ENCODE data around the gene ANKH. TPM values are rescaled to one million over a fixed set of nuclear protein-coding genes. Genes with fewer than 3 reads are reported as not detected.

ANKH gene
- polyA plus RNA-seq, 4 donors = 33.0 to 82.2 (median 41.9) TPM

DNA sequence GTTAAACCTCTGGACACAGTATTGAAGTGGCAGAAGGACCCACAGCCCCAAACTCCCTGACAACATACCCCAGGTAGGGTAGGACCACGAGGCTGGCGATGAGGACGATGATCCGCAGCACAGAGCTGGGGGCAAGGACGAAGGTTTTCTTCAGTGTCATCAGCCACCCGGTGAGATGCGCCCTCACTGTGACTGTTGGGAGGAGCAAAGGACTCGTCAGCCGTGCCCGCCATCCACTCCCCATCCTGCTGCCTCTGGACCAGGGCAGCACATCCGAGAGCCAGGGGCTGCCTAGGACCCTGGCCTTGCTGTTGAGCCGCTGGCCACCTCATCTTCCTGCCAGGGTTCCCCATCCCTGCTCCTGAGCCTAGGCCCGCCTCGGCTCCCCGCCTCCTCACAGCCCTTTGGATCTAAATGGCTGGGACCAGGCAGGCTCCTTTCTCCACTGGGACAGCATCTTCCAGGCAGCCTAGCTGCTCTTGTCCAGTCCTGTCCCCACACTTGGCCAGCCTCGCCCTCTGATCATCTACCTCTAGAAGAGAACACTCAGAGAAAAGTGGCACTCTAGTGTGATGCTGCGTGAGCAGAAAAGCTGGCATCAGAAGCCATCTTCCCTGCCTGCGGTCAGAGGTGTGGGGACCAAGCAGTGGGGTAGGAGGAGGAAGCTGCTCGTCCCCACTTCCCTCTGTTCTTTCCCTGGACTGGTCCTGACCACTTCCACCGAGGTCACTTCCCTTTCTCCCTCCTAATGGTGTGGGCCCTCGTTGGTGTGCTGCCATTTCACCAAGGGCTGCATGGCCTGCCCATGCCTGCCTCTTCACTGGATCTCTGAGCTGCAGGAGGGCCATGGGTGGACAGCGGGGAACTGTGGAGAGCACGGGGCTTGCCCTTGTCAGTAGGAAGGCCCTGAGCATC, 157.8 kb downstream of the ANKH start:
- no peak for FAIRE-seq
- 93 to 95% (median 93%) methylated on average over 23 of the region's 23 CpGs for WGBS, 3 donors
- DNase-seq = no peak
- Histone ChIP-seq H3K27me3 (ENCODE audit: control insufficient read depth in 3 of 3, insufficient read depth in 3 of 3, low read length in 3 of 3) (no peaks in the 10 kb centered on the region), H3K9me3 (ENCODE audit: control insufficient read depth in 2 of 2, insufficient read depth in 1 of 2, low read depth in 1 of 2, low read length in 1 of 2) (no peaks in the 10 kb centered on the region), H3K4me1 (ENCODE audit: control insufficient read depth in 3 of 3, insufficient read depth in 2 of 3, low read depth in 1 of 3, low read length in 2 of 3) (no peaks in the 10 kb centered on the region), H3K4me3 (ENCODE audit: low read depth in 1 of 3, low read length in 3 of 3) (no peak overlapping the region), H3K36me3 (ENCODE audit: control insufficient read depth in 3 of 3, insufficient read depth in 2 of 3, low read depth in 1 of 3, low read length in 3 of 3) (peaks cover 3 to 72% (median 19%) of the 10 kb centered on the region in 3 donors), H3K27ac (ENCODE audit: low read depth in 1 of 3, low read length in 2 of 3) (no peak overlapping the region)

DNA sequence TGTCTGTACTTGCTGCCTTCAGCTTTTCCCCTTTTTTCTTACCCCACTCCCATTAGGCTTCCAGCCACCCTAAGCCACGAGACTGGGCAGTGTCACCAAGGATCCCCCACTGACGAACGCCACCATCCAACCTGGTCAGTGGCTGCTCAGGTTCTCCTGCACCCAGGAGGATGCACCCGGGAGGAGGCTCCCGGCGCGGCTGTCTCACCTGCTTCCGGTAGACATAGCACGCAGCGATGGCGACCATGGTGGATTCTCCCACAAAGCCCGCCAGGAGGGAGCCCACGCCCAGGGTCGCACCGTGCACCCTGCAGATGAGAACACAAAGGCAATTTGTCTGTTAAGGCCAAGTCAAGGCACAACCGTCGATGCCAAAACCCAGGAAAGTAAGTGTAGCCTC, 158.9 kb downstream of the ANKH start:
- DNase-seq (no peak), FAIRE-seq (no peak)
- H3K4me1 ChIP-seq (ENCODE audit: control insufficient read depth in 3 of 3, insufficient read depth in 2 of 3, low read depth in 1 of 3, low read length in 2 of 3) = no peaks in the 10 kb centered on the region
- peaks cover 3 to 76% (median 20%) of the 10 kb centered on the region in 3 donors for H3K36me3 ChIP-seq (ENCODE audit: control insufficient read depth in 3 of 3, insufficient read depth in 2 of 3, low read depth in 1 of 3, low read length in 3 of 3)
- H3K4me3 ChIP-seq (ENCODE audit: low read depth in 1 of 3, low read length in 3 of 3) = no peak overlapping the region
- no peak overlapping the region for H3K27ac ChIP-seq (ENCODE audit: low read depth in 1 of 3, low read length in 2 of 3)
- 98 to 99% (median 98%) methylated on average over 17 of the region's 17 CpGs for WGBS, 3 donors
- no peaks in the 10 kb centered on the region for H3K27me3 ChIP-seq (ENCODE audit: control insufficient read depth in 3 of 3, insufficient read depth in 3 of 3, low read length in 3 of 3)
- H3K9me3 ChIP-seq (ENCODE audit: control insufficient read depth in 2 of 2, insufficient read depth in 1 of 2, low read depth in 1 of 2, low read length in 1 of 2) = no peaks in the 10 kb centered on the region

DNA sequence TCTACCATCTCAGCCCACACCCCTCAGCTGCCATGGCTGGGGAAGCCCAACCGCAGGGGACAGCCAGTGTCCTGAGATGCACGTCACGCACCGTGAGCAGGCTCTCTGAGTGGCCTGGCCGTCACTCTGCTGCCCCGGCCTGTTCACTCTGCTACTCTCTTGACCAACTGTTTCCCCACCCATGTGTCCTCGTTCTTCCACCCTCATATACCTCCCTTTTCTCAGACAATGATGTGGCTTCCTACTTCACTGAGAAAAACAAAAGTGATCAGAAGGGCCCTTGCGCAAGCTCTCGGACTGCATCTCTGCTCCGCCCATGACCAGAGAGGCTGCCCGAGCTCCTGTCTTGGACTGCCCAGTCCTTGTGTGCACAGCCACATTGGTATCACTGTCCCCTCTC, 159.4 kb downstream of the ANKH start:
- H3K4me1 ChIP-seq (ENCODE audit: control insufficient read depth in 3 of 3, insufficient read depth in 2 of 3, low read depth in 1 of 3, low read length in 2 of 3) = no peaks in the 10 kb centered on the region
- no peak overlapping the region for H3K27ac ChIP-seq (ENCODE audit: low read depth in 1 of 3, low read length in 2 of 3)
- H3K9me3 ChIP-seq (ENCODE audit: control insufficient read depth in 2 of 2, insufficient read depth in 1 of 2, low read depth in 1 of 2, low read length in 1 of 2) = no peaks in the 10 kb centered on the region
- H3K27me3 ChIP-seq (ENCODE audit: control insufficient read depth in 3 of 3, insufficient read depth in 3 of 3, low read length in 3 of 3) = no peaks in the 10 kb centered on the region
- DNase-seq (no peak), FAIRE-seq (no peak)
- no peak overlapping the region for H3K4me3 ChIP-seq (ENCODE audit: low read depth in 1 of 3, low read length in 3 of 3)
- WGBS, 3 donors = 89 to 96% (median 89%) methylated on average over 11 of the region's 11 CpGs
- H3K36me3 ChIP-seq (ENCODE audit: control insufficient read depth in 3 of 3, insufficient read depth in 2 of 3, low read depth in 1 of 3, low read length in 3 of 3) = peaks cover 3 to 76% (median 21%) of the 10 kb centered on the region in 3 donors

DNA sequence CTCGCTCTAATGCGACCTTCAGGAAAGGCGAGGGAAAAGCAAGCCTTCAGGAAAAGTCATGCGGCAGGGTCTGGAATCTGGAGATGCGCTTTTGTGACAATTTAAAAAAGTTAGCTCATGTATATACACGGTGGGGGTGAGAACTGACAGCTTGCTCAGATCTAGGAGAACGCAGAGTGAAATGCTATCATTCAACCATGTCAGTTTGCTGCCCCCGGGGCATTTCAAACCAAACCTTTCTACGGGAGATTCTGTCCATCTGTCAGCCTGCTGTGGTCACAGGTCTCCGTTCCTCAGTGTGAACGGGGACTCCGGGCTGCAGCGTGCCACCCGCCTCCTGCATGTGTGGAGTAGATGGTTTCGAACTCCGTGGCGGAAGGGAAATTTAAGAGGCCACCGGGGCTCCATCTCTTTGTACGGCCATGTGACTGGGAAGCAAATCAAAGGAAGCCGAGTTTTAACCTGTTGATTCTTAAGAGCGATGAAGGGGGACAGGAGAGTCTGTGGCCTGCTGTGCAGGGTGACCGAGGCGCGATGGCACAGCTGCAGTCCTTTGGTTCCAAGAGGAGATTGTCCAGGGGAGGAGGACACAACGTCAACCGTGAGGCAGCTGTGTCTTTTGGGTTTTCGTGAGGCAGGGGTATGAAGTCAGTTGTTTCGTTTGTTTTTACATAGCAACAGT, 161.1 kb downstream of the ANKH start:
- FAIRE-seq = no peak
- peaks cover 6 to 70% (median 22%) of the 10 kb centered on the region in 3 donors for H3K36me3 ChIP-seq (ENCODE audit: control insufficient read depth in 3 of 3, insufficient read depth in 2 of 3, low read depth in 1 of 3, low read length in 3 of 3)
- no peaks in the 10 kb centered on the region for H3K9me3 ChIP-seq (ENCODE audit: control insufficient read depth in 2 of 2, insufficient read depth in 1 of 2, low read depth in 1 of 2, low read length in 1 of 2)

DNA sequence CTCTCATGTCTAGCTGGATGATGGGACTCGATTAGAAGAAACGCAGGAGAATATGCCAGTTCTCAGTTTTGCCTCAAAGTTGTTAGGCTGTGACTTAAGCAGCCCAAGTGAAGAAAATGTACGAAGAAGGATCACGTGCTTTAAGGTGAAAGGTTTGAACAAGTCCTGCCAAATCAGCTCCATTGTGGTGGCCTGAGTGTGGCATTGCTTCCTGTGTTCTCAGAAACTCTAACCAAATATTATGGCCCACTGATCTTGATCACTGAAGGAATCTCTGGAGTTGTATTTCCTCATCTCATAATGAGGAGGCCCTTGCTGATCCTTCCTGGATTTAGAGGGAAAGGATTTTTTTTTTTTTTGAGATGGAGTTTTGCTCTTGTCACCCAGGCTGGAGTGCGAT, 163.0 kb downstream of the ANKH start:
- Histone ChIP-seq H3K27ac (ENCODE audit: low read depth in 1 of 3, low read length in 2 of 3) (peak overlapping the region in 1 of 3 donors; percentile 5), H3K4me3 (ENCODE audit: low read depth in 1 of 3, low read length in 3 of 3) (no peak overlapping the region), H3K27me3 (ENCODE audit: control insufficient read depth in 3 of 3, insufficient read depth in 3 of 3, low read length in 3 of 3) (no peaks in the 10 kb centered on the region), H3K4me1 (ENCODE audit: control insufficient read depth in 3 of 3, insufficient read depth in 2 of 3, low read depth in 1 of 3, low read length in 2 of 3) (no peaks in the 10 kb centered on the region), H3K36me3 (ENCODE audit: control insufficient read depth in 3 of 3, insufficient read depth in 2 of 3, low read depth in 1 of 3, low read length in 3 of 3) (peaks cover 4 to 60% (median 22%) of the 10 kb centered on the region in 3 donors), H3K9me3 (ENCODE audit: control insufficient read depth in 2 of 2, insufficient read depth in 1 of 2, low read depth in 1 of 2, low read length in 1 of 2) (no peaks in the 10 kb centered on the region)
- FAIRE-seq = no peak
- DNase-seq = no peak
- 93 to 97% (median 96%) methylated on average over 5 of the region's 5 CpGs for WGBS, 3 donors

More for the DNA sequence above, 161.1 kb downstream of the ANKH start:
- 94 to 96% (median 95%) methylated on average over 28 of the region's 28 CpGs for WGBS, 3 donors
- Histone ChIP-seq H3K27me3 (ENCODE audit: control insufficient read depth in 3 of 3, insufficient read depth in 3 of 3, low read length in 3 of 3) (no peaks in the 10 kb centered on the region), H3K27ac (ENCODE audit: low read depth in 1 of 3, low read length in 2 of 3) (no peak overlapping the region), H3K4me1 (ENCODE audit: control insufficient read depth in 3 of 3, insufficient read depth in 2 of 3, low read depth in 1 of 3, low read length in 2 of 3) (no peaks in the 10 kb centered on the region), H3K4me3 (ENCODE audit: low read depth in 1 of 3, low read length in 3 of 3) (no peak overlapping the region)
- DNase-seq = no peak

DNA sequence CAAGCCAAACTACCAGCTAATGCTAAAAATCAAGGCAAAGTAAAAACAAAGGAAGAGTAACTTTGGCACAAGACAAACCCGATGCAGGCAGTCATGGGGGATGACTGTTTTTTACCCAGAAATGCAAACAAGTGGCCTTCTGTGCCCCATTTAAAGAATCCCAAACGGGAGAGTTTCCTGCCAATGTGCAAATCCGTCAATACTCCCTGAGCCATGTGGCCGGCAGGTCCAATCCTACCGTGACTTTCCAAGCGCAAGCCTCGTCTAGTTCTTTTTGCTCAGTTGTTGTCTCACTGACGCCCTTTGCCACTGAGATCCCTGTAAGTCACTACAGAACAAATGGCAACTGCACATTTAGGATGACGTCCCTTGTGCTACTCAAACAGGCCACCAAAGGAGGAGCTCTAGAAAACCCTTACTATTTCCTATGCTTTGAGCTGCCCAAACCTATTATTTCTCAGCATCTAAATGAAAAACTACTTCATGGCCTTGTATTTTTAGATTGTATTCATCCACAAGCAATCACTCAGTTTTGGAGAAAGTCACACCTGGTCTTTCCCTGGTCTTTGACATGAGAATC, 163.7 kb downstream of the ANKH start:
- H3K27me3 ChIP-seq (ENCODE audit: control insufficient read depth in 3 of 3, insufficient read depth in 3 of 3, low read length in 3 of 3) = no peaks in the 10 kb centered on the region
- peaks cover 4 to 57% (median 24%) of the 10 kb centered on the region in 3 donors for H3K36me3 ChIP-seq (ENCODE audit: control insufficient read depth in 3 of 3, insufficient read depth in 2 of 3, low read depth in 1 of 3, low read length in 3 of 3)
- no peak for DNase-seq
- no peak overlapping the region for H3K27ac ChIP-seq (ENCODE audit: low read depth in 1 of 3, low read length in 2 of 3)
- 92 to 93% (median 92%) methylated on average over 9 of the region's 9 CpGs for WGBS, 3 donors
- no peak overlapping the region for H3K4me3 ChIP-seq (ENCODE audit: low read depth in 1 of 3, low read length in 3 of 3)
- H3K4me1 ChIP-seq (ENCODE audit: control insufficient read depth in 3 of 3, insufficient read depth in 2 of 3, low read depth in 1 of 3, low read length in 2 of 3) = no peaks in the 10 kb centered on the region
- FAIRE-seq = no peak
- H3K9me3 ChIP-seq (ENCODE audit: control insufficient read depth in 2 of 2, insufficient read depth in 1 of 2, low read depth in 1 of 2, low read length in 1 of 2) = no peaks in the 10 kb centered on the region

DNA sequence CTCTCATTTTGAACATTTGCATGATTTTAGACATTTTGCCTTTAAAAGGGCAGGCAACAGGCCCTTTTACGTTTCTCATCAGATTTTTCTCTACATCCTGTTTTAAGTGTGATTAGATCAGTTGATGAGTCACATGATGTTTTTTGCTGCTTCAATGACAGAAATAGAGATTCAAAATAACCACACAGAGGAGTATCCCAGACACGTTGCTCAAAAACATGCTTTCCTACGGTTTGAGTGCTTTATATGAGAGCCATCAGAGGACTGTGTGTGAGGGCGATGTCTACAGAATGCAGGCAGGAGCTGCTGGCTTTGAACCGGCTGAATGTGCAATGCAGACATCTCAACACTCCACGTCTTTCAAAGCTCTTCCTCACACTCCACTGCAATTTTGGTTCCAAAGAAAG, 165.0 kb downstream of the ANKH start:
- DNase-seq (peak in 1 of 2 donors; percentile 20), FAIRE-seq (no peak)
- Histone ChIP-seq H3K27me3 (ENCODE audit: control insufficient read depth in 3 of 3, insufficient read depth in 3 of 3, low read length in 3 of 3) (no peaks in the 10 kb centered on the region), H3K36me3 (ENCODE audit: control insufficient read depth in 3 of 3, insufficient read depth in 2 of 3, low read depth in 1 of 3, low read length in 3 of 3) (peaks cover 4 to 53% (median 20%) of the 10 kb centered on the region in 3 donors), H3K9me3 (ENCODE audit: control insufficient read depth in 2 of 2, insufficient read depth in 1 of 2, low read depth in 1 of 2, low read length in 1 of 2) (no peaks in the 10 kb centered on the region), H3K4me1 (ENCODE audit: control insufficient read depth in 3 of 3, insufficient read depth in 2 of 3, low read depth in 1 of 3, low read length in 2 of 3) (no peaks in the 10 kb centered on the region), H3K27ac (ENCODE audit: low read depth in 1 of 3, low read length in 2 of 3) (peak overlapping the region in 1 of 3 donors; percentile 50), H3K4me3 (ENCODE audit: low read depth in 1 of 3, low read length in 3 of 3) (no peak overlapping the region)
- 51 to 68% (median 55%) methylated on average over 6 of the region's 6 CpGs for WGBS, 3 donors

DNA sequence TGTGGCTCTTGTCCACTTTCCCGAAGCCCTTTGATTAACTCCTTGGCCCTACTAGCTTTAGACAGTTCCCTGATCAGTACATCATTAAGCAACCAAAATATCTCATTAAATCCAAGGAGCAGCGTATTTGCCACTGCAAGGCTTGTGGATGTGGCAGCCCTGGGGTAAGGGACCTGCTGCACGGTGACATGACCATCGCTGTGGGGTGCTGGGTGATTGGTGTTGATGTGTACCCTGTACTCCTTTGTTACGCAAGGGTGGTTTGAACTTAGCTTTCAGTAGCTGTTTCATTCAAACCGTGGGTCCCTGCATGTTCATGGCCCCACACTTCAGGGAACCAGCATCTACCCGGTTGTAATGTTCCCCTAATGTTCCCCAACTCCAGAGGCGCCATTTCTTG, 166.0 kb downstream of the ANKH start:
- H3K4me1 ChIP-seq (ENCODE audit: control insufficient read depth in 3 of 3, insufficient read depth in 2 of 3, low read depth in 1 of 3, low read length in 2 of 3) = no peaks in the 10 kb centered on the region
- FAIRE-seq = no peak
- no peaks in the 10 kb centered on the region for H3K9me3 ChIP-seq (ENCODE audit: control insufficient read depth in 2 of 2, insufficient read depth in 1 of 2, low read depth in 1 of 2, low read length in 1 of 2)
- 89 to 93% (median 93%) methylated on average over 8 of the region's 8 CpGs for WGBS, 3 donors
- no peak overlapping the region for H3K27ac ChIP-seq (ENCODE audit: low read depth in 1 of 3, low read length in 2 of 3)
- H3K36me3 ChIP-seq (ENCODE audit: control insufficient read depth in 3 of 3, insufficient read depth in 2 of 3, low read depth in 1 of 3, low read length in 3 of 3) = peaks cover 4 to 52% (median 14%) of the 10 kb centered on the region in 3 donors
- no peaks in the 10 kb centered on the region for H3K27me3 ChIP-seq (ENCODE audit: control insufficient read depth in 3 of 3, insufficient read depth in 3 of 3, low read length in 3 of 3)
- DNase-seq = no peak
- H3K4me3 ChIP-seq (ENCODE audit: low read depth in 1 of 3, low read length in 3 of 3) = no peak overlapping the region
